Naive thymus-derived CD4-positive, alpha-beta T cell (primary cell): ENCODE results near the gene SEC24A. TPM values are rescaled to one million over a fixed set of nuclear protein-coding genes. Genes with fewer than 3 reads are reported as not detected.
A peak's percentile ranks its signal among the peaks of the same experiment; 100 is the strongest.
"Not testable (repeated sequence)": the region's sequence is repeated elsewhere in the genome, so short reads cannot be mapped to it uniquely, and the experiment has no call there.

ENCODE experiments used
- ATAC-seq: fragments of 150-1000 bp; cut with Tn5 transposase; 2 replicates; pipeline ENCODE4 v1.10.0; 2021; ENCODE audit warnings: mild to moderate bottlenecking, moderate library complexity
- CTCF ChIA-PET: fragments of 350-600 bp; sonication (Branson Sonifier 250); formaldehyde crosslinking; loops from one replicate; lab custom pipeline; 2021; ENCODE audit warnings: antibody characterized with exemption; lab: Charles Lee
- POLR2A ChIA-PET: fragments of 350-600 bp; sonication (Branson Sonifier 250); formaldehyde crosslinking; loops from one replicate; lab custom pipeline; 2021; ENCODE audit warnings: antibody characterized with exemption, inconsistent platforms; lab: Charles Lee
- DNase-seq, 9 donors: peaks; one replicate each; pipeline versions ENCODE4 v3.0.0 to v3.0.0-alpha.2; 2020 to 2022; ENCODE audit warnings: mixed read lengths in 1 of 9
- H3K27ac ChIP-seq: one replicate; pipeline ENCODE4 v1.7.0; 2013; ENCODE audit warnings: mild to moderate bottlenecking, low read depth, low read length, moderate library complexity
- H3K27me3 ChIP-seq, 2 donors: one replicate each; pipeline ENCODE4 v1.7.0; 2013; ENCODE audit warnings: low read length in 2 of 2, mild to moderate bottlenecking in 2 of 2, moderate library complexity in 2 of 2; ENCODE audit not compliant: control insufficient read depth in 2 of 2, insufficient read depth in 2 of 2
- H3K36me3 ChIP-seq, 3 experiments: 1 replicate in 2 of 3; 2 replicates in 1 of 3; pipeline ENCODE4 v1.7.0; 2013; ENCODE audit warnings: low read length in 3 of 3, mild to moderate bottlenecking in 3 of 3, moderate library complexity in 1 of 3; ENCODE audit not compliant: insufficient read depth in 3 of 3, control insufficient read depth in 2 of 3
- H3K4me1 ChIP-seq, 2 donors: one replicate each; pipeline ENCODE4 v1.7.0; 2013; ENCODE audit warnings: low read length in 2 of 2, mild to moderate bottlenecking in 2 of 2, moderate library complexity in 1 of 2; ENCODE audit not compliant: control insufficient read depth in 2 of 2, insufficient read depth in 2 of 2
- H3K4me3 ChIP-seq: 2 replicates; pipeline ENCODE4 v1.7.0; 2013; ENCODE audit warnings: mild to moderate bottlenecking, low read length
- H3K9me3 ChIP-seq, 3 experiments: 1 replicate in 2 of 3; 2 replicates in 1 of 3; pipeline ENCODE4 v1.7.0; 2013; ENCODE audit warnings: low read length in 3 of 3; ENCODE audit not compliant: control insufficient read depth in 2 of 3
- H3K27ac Mint-ChIP-seq, 9 donors: one replicate each; pipeline ENCODE4 v1.8.0; 2020 to 2022; ENCODE audit warnings: mixed read lengths in 9 of 9, mild to moderate bottlenecking in 8 of 9, moderate library complexity in 5 of 9, inconsistent platforms in 2 of 9
- H3K27me3 Mint-ChIP-seq, 5 donors: one replicate each; pipeline ENCODE4 v1.8.0; 2021 to 2022; ENCODE audit warnings: mixed read lengths in 5 of 5, mild to moderate bottlenecking in 1 of 5
- H3K36me3 Mint-ChIP-seq, 5 donors: one replicate each; pipeline ENCODE4 v1.8.0; 2020 to 2022; ENCODE audit warnings: mixed read lengths in 5 of 5, mild to moderate bottlenecking in 3 of 5, inconsistent platforms in 1 of 5
- H3K4me1 Mint-ChIP-seq, 7 donors: one replicate each; pipeline ENCODE4 v1.8.0; 2020 to 2022; ENCODE audit warnings: mixed read lengths in 7 of 7, mild to moderate bottlenecking in 3 of 7, inconsistent platforms in 1 of 7
- H3K4me3 Mint-ChIP-seq, 10 donors: one replicate each; pipeline ENCODE4 v1.8.0; 2020 to 2022; ENCODE audit warnings: mild to moderate bottlenecking in 10 of 10, mixed read lengths in 10 of 10, moderate library complexity in 6 of 10, inconsistent platforms in 2 of 10
- H3K9me3 Mint-ChIP-seq, 11 donors: one replicate each; pipeline ENCODE4 v1.8.0; 2020 to 2022; ENCODE audit warnings: mixed read lengths in 11 of 11, mild to moderate bottlenecking in 4 of 11, inconsistent platforms in 1 of 11, moderate library complexity in 1 of 11
- intact Hi-C, 2 donors: fragments of 100-400 bp; cut with micrococcal nuclease; formaldehyde crosslinking; loops; one replicate each; pipeline ENCODE4 v1.15.1; 2023
- polyA plus RNA-seq, 2 donors: library from polyadenylated mRNA; unstranded; fragments of 300-500 nt; fragmentation: Illumina TruSeq; gene quantifications; one replicate each; pipeline ENCODE4 v1.2.3, GENCODE V29; 2021
- total RNA-seq, 6 experiments: library from RNA in 5 of 6; stranded (reverse) in 5 of 6; gene quantifications; 1 replicate in 5 of 6; 2 replicates in 1 of 6; pipeline ENCODE4 v1.2.3 and lab custom pipeline; 2021 to 2026

The SEC24A gene
- 10 to 100 TPM; 13.6 to 30.9 (median 16.0) TPM for total RNA-seq
- polyA plus RNA-seq = 1 to 10 TPM; 5.6 to 9.6 TPM
- 44.4 reads per million, percentile 68 among the genes with 10 or more reads in this experiment for total RNA-seq (lab: John Stamatoyannopoulos, UW)

DNA sequence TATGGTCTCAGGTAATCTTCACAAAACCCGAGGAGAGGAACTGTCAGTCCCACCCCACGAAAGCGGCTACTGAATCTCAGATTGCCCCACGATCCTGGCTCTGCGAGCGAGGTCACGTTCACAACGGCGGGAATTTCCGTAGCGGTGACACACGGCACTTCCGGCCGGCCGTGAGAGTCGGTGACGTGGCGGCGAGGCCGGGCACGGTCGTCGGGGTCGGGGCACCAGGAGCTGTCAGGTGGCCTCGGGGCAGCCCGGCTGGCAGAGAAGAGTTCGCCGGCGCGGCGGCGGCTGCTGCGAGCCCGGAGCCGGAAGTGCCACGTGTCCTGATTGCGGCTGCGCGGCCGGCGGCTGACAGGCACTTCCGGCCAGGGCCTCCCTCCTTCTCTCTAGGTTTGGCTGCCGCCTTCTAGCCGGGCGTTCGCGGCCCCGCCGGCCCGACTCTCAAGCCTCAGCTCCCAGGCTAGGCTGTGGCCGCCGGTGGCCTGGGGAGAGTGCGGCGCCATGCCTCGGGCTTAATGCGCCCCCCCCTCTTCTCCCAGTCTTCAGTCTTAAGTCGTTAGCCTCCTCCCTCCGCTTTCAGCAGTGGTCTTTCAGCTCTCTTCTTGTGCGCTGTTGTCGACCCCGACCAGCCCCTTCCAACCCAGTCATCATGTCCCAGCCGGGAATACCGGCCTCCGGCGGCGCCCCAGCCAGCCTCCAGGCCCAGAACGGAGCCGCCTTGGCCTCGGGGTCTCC lies at the start of gene SEC24A:
SEC24A (plus strand) TSS at position 361 of the 738 bp plus-strand sequence; CDS start at position 653, 292 bp downstream.
- peak; percentile 83 to 93 (median 86) for DNase-seq
- Histone ChIP-seq H3K9me3 (no peaks in the 10 kb centered on the region), H3K4me3 (peak within 1 kb of the TSS; percentile 76), H3K27me3 (no peaks in the 10 kb centered on the region), H3K4me1 (peaks cover 7 to 9% of the 10 kb centered on the region in 2 donors), H3K27ac (peak within 1 kb of the TSS; percentile 91), H3K36me3 (peaks cover 0 to 6% (median 0%) of the 10 kb centered on the region in 3 experiments)
- peak within 1 kb of the TSS; percentile 89 to 100 (median 98) for H3K4me3 Mint-ChIP-seq
- peaks cover 0 to 2% (median 0%) of the 10 kb centered on the region in 11 donors for H3K9me3 Mint-ChIP-seq
- H3K36me3 Mint-ChIP-seq = peaks cover 0 to 9% (median 0%) of the 10 kb centered on the region in 5 donors
- peak; percentile 92 for ATAC-seq
- intact Hi-C loops = loop anchor here (1.0 to 5.0 kb wide), 15 partner anchors 16 to 681 kb away; partner anchors contain the start of genes CAMLG (in 2 of the 2), DDX46 (in 2 of the 2), PPP2CA (in 2 of the 2) and SAR1B (in 2 of the 2)
- H3K27me3 Mint-ChIP-seq = no peaks in the 10 kb centered on the region
- H3K27ac Mint-ChIP-seq = peak within 1 kb of the TSS; percentile 94 to 100 (median 99)
- POLR2A ChIA-PET = interaction anchor here (1.0 to 2.0 kb wide), 6 partner anchors 8 to 645 kb away, joined by 3 to 16 read pairs (median 7); partner anchors contain the start of gene SAR1B
- H3K4me1 Mint-ChIP-seq = peaks cover 13 to 40% (median 26%) of the 10 kb centered on the region in 7 donors
- CTCF ChIA-PET = no interaction called here

DNA sequence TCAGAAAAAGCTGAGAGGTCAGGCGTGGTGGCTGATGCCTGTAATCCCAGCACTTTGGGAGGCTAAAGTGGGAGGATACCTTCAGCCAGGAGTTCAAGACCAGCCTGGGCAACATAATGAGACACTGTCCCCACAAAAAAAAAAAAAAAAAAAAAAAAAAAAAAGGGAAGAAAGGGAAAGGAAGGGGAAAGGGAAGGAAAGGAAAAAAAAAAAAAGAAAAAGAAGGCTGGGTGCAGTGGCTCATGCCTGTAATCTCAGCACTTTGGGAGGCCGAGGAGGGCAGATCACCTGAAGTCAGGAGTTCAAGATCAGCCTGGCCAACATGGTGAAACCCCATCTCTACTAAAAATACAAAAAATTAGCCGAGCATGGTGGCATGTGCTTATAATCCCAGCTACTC lies 48.8 kb upstream of the SEC24A start:
- H3K27ac ChIP-seq, ATAC-seq, H3K9me3 Mint-ChIP-seq, H3K27ac Mint-ChIP-seq, H3K4me3 ChIP-seq, H3K36me3 Mint-ChIP-seq, H3K36me3 ChIP-seq, CTCF ChIA-PET, DNase-seq, POLR2A ChIA-PET, H3K9me3 ChIP-seq, H3K4me1 ChIP-seq, H3K27me3 Mint-ChIP-seq, H3K27me3 ChIP-seq, H3K4me3 Mint-ChIP-seq: not testable (repeated sequence)
- intact Hi-C loops = loop anchor here in 1 of 2 donors (10.0 kb wide), 1 partner anchor 375 kb away; the partner anchor contains the start of gene PPP2CA
- H3K4me1 Mint-ChIP-seq = peaks cover 0 to 27% (median 0%) of the 10 kb centered on the region in 7 donors

DNA sequence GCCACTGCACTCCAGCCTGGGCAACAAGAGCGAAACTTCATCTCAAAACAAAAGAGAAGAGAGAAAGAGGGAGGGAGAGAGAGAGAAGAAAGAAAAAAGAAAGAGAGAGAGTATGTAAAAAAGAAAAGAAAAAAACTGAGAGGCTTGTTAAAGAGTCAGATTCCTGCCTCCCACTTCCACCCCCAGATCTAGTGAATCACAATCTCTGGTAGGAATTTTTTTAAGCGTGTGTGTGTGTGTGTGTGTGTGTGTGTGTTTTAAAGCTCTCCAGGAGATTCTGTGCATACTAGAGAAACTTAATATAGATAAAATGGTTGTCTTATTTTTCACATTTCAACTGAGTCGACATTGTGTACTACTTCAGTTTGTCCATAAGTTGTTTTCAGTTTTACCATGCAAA lies 48.0 kb upstream of the SEC24A start:
- POLR2A ChIA-PET = no interaction called here
- Histone ChIP-seq H3K4me3 (no peak overlapping the region), H3K27ac (no peak overlapping the region), H3K9me3 (no peaks in the 10 kb centered on the region), H3K27me3 (no peaks in the 10 kb centered on the region), H3K4me1 (no peaks in the 10 kb centered on the region), H3K36me3 (peaks cover 0 to 13% (median 2%) of the 10 kb centered on the region in 3 experiments)
- no peaks in the 10 kb centered on the region for H3K27me3 Mint-ChIP-seq
- no peak overlapping the region for H3K4me3 Mint-ChIP-seq
- H3K9me3 Mint-ChIP-seq = no peaks in the 10 kb centered on the region
- no peak for ATAC-seq
- no peak for DNase-seq
- peaks cover 0 to 14% (median 0%) of the 10 kb centered on the region in 5 donors for H3K36me3 Mint-ChIP-seq
- peaks cover 0 to 25% (median 0%) of the 10 kb centered on the region in 7 donors for H3K4me1 Mint-ChIP-seq
- CTCF ChIA-PET = no interaction called here
- peak overlapping the region in 1 of 9 donors; percentile 42 for H3K27ac Mint-ChIP-seq
- intact Hi-C loops = loop anchor here in 1 of 2 donors (10.0 kb wide), 1 partner anchor 376 kb away; the partner anchor contains the start of gene PPP2CA

DNA sequence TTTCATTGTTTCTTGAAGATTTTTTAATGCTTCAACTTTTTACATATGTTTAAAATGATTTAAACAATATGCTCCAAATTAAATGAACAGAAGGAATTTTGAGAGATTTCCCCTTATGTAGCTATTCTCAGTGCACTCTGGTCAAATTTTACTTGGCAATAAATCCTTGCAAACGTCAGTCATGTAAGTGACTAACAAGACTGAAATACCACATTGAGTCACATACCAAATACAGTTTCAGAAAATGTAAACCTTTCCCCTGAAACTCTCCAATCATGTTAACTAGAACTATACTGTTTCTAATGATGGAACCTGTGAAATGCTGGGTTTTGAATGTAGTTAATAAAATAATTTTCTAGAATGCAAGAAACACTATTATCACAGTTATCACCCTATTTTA lies 45.5 kb upstream of the SEC24A start:
- Histone ChIP-seq H3K9me3 (no peaks in the 10 kb centered on the region), H3K4me1 (no peaks in the 10 kb centered on the region), H3K27ac (no peak overlapping the region), H3K36me3 (peaks cover 4 to 35% (median 24%) of the 10 kb centered on the region in 3 experiments), H3K4me3 (no peak overlapping the region), H3K27me3 (no peaks in the 10 kb centered on the region)
- Mint-ChIP-seq H3K27ac (peak overlapping the region in 1 of 9 donors; percentile 18), H3K9me3 (no peaks in the 10 kb centered on the region), H3K4me3 (no peak overlapping the region), H3K36me3 (peaks cover 0 to 26% (median 15%) of the 10 kb centered on the region in 5 donors), H3K27me3 (no peaks in the 10 kb centered on the region), H3K4me1 (peaks cover 0 to 31% (median 0%) of the 10 kb centered on the region in 7 donors)
- intact Hi-C loops = loop anchor here in 1 of 2 donors (10.0 kb wide), 1 partner anchor 378 kb away; the partner anchor contains the start of gene PPP2CA
- DNase-seq = no peak
- CTCF ChIA-PET = no interaction called here
- no peak for ATAC-seq
- POLR2A ChIA-PET = no interaction called here

DNA sequence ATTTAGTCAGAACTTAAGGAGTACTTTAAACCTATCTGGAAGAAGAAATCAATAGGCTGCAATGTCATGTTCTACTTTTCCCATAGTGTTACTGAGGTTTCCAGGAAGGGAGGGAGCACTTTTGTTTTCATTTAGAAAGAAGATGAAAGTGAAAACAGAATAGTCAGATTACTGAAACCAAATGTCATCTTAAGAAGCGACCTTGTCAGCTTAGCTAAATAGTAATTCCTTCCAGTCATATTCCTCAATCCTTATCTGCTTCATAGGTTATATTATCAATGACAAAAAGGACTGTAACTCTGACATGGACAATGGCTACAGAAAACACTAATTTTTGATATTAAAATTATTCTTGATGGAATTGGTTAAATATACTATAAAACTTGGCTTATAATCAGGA lies 43.7 kb upstream of the SEC24A start:
- Mint-ChIP-seq H3K27ac (peak overlapping the region in 3 of 9 donors; percentile 8 to 68 (median 63)), H3K36me3 (peaks cover 13 to 39% (median 28%) of the 10 kb centered on the region in 5 donors), H3K4me3 (peak overlapping the region in 1 of 10 donors; percentile 72), H3K27me3 (no peaks in the 10 kb centered on the region), H3K9me3 (no peaks in the 10 kb centered on the region), H3K4me1 (peaks cover 0 to 48% (median 7%) of the 10 kb centered on the region in 7 donors)
- no peak overlapping the region for H3K4me3 ChIP-seq
- H3K4me1 ChIP-seq = no peaks in the 10 kb centered on the region
- ATAC-seq = no peak
- DNase-seq = no peak
- CTCF ChIA-PET = no interaction called here
- no peak overlapping the region for H3K27ac ChIP-seq
- H3K27me3 ChIP-seq = no peaks in the 10 kb centered on the region
- POLR2A ChIA-PET = no interaction called here
- peaks cover 4 to 51% (median 40%) of the 10 kb centered on the region in 3 experiments for H3K36me3 ChIP-seq
- intact Hi-C loops = loop anchor here (1.0 to 10.0 kb wide), 4 partner anchors 12 to 380 kb away; partner anchors contain the start of genes CAMLG (in 1 of the 2) and PPP2CA (in 1 of the 2)
- no peaks in the 10 kb centered on the region for H3K9me3 ChIP-seq

DNA sequence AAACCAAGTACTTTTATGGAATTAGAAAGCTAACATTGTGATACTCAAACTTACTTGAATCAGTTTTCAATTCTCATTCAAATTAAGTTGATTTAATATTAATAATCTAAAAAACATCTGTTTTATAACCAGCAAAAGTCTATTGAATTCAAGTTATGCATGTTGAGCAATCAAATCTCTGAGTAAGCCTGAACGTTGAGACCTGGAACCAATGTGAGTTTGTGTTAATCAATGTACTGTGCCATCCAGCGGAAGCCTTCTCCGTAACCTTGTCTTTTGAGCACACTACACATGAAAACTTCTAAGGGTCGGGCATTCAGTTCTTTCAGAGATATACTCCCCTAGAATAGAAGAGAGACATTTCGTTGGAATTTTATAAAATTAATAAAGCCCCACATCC lies 41.9 kb upstream of the SEC24A start:
- H3K36me3 ChIP-seq = peaks cover 7 to 62% (median 44%) of the 10 kb centered on the region in 3 experiments
- H3K4me3 ChIP-seq = no peak overlapping the region
- Mint-ChIP-seq H3K27ac (no peak overlapping the region), H3K27me3 (no peaks in the 10 kb centered on the region), H3K9me3 (no peaks in the 10 kb centered on the region), H3K36me3 (peaks cover 13 to 49% (median 31%) of the 10 kb centered on the region in 5 donors), H3K4me1 (peaks cover 0 to 50% (median 7%) of the 10 kb centered on the region in 7 donors), H3K4me3 (no peak overlapping the region)
- no peaks in the 10 kb centered on the region for H3K4me1 ChIP-seq
- POLR2A ChIA-PET = interaction anchor here (0.8 kb wide), 1 partner anchor 11 kb away, joined by 3 read pairs; no protein-coding TSS in a partner anchor
- DNase-seq (no peak), ATAC-seq (no peak)
- intact Hi-C loops = loop anchor here in 1 of 2 donors (5.0 to 10.0 kb wide), 2 partner anchors 131 to 382 kb away; partner anchors contain the start of genes CAMLG and PPP2CA
- no peaks in the 10 kb centered on the region for H3K9me3 ChIP-seq
- H3K27me3 ChIP-seq = no peaks in the 10 kb centered on the region
- no peak overlapping the region for H3K27ac ChIP-seq
- CTCF ChIA-PET = interaction anchor here (1.0 kb wide), 1 partner anchor 303 kb away, joined by 3 read pairs; no protein-coding TSS in a partner anchor
